NCI-H2227 treated with DMSO at 0.1 percent for 48 hours (cell line): ENCODE data around the gene MAST1.
"Not testable (repeated sequence)": the region's sequence is repeated elsewhere in the genome, so short reads cannot be mapped to it uniquely, and the experiment has no call there.

Experiments
- DNase-seq: peaks from one replicate; lab custom pipeline; 2025; lab: John Stamatoyannopoulos, UW

MAST1 gene

GRCh38 chr19:12838182-12838885 lies at the start of gene MAST1:
TSS of gene MAST1 (plus strand) at chr19:12838515. CDS start at chr19:12838573, 58 bp downstream.
- DNase-seq, result peak; percentile 10

DNA sequence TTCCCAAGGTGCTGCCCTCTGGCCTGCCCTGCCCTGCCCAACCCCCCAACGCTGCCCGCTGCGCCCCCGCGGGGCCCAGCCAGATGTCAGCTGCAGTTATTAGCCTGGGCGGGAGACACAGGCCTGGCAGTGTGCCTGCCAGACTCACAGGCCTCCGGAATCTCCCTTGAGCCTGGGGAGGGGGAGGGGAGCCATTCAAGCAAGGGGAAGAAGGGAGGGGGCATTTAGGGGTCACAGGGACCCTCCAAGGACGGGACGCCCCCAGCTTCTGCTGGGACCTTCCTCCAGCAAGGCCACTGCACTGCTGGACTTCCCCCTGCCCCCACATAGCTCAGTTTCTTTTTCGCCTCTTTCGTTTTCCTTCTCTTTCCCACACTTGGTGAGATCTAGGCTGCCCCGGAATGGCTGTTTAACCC lies 49.6 kb upstream of the MAST1 start:
- DNase-seq, result peak; percentile 25

DNA sequence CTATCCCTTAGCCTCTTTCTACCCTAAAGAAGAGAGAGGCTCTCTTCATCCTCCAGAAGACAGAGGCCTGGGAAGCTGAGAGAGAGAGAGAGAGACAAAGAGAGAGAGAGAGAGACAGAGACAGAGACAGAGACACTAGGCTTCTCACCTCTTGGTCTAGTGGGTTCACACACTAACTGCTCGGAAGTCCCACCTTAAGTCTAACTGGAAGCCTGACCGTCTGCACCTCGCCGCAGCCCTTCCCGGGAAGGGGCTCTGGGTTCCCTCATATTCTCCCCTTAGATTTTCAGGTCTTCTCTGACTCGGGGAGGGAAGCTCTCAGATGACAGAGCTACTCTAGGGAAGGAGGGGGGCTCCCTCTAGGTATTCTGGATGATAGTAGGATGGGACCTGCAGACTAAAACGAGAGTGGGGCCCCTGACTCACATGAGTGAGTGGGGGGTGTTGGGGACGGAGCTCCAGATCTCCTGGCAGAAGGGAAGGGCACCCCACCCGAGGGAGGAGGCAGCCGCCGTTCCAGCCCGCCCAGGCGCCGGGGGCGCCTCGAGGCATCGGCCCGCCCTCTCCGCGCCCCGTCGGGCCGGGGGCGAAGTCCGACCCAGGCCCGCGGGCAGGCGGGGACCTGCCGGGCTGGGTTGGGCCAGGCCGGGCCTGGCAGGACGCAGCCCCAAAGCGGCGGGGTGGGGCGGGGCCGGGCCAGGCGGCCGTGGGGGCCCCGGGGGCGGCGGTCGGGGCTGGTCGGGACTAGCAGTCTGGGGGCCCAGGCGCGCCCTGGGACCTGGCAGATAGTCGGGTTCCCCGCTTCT lies 49.0 kb upstream of the MAST1 start:
- no peak for DNase-seq

GRCh38 chr19:12789904-12790619 lies 48.3 kb upstream of the MAST1 start:
- DNase-seq, result peak; percentile 82

- DNase-seq, result no peak
These were observed 47.5 kb upstream of the MAST1 start for GRCh38 chr19:12790628-12791344.

DNA sequence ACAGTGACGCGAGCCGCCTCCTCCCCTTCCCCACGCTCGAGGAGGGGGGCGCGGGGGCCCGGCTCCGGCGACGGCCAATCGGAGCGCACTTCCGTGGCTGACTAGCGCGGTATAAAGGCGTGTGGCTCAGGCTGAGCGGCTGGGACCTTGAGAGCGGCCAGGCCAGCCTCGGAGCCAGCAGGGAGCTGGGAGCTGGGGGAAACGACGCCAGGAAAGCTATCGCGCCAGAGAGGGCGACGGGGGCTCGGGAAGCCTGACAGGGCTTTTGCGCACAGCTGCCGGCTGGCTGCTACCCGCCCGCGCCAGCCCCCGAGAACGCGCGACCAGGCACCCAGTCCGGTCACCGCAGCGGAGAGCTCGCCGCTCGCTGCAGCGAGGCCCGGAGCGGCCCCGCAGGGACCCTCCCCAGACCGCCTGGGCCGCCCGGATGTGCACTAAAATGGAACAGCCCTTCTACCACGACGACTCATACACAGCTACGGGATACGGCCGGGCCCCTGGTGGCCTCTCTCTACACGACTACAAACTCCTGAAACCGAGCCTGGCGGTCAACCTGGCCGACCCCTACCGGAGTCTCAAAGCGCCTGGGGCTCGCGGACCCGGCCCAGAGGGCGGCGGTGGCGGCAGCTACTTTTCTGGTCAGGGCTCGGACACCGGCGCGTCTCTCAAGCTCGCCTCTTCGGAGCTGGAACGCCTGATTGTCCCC lies 46.8 kb upstream of the MAST1 start, which contains the start of gene JUNB:
Gene JUNB, plus strand, starts transcription at position 142 of the 706 bp plus-strand sequence. Its CDS starts 286 bp downstream, at position 428.
- DNase-seq, result peak; percentile 70

DNA sequence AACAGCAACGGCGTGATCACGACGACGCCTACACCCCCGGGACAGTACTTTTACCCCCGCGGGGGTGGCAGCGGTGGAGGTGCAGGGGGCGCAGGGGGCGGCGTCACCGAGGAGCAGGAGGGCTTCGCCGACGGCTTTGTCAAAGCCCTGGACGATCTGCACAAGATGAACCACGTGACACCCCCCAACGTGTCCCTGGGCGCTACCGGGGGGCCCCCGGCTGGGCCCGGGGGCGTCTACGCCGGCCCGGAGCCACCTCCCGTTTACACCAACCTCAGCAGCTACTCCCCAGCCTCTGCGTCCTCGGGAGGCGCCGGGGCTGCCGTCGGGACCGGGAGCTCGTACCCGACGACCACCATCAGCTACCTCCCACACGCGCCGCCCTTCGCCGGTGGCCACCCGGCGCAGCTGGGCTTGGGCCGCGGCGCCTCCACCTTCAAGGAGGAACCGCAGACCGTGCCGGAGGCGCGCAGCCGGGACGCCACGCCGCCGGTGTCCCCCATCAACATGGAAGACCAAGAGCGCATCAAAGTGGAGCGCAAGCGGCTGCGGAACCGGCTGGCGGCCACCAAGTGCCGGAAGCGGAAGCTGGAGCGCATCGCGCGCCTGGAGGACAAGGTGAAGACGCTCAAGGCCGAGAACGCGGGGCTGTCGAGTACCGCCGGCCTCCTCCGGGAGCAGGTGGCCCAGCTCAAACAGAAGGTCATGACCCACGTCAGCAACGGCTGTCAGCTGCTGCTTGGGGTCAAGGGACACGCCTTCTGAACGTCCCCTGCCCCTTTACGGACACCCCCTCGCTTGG lies 46.1 kb upstream of the MAST1 start:
- no peak for DNase-seq

- DNase-seq, result no peak
These were observed 45.4 kb upstream of the MAST1 start for GRCh38 chr19:12792853-12793289.

DNA sequence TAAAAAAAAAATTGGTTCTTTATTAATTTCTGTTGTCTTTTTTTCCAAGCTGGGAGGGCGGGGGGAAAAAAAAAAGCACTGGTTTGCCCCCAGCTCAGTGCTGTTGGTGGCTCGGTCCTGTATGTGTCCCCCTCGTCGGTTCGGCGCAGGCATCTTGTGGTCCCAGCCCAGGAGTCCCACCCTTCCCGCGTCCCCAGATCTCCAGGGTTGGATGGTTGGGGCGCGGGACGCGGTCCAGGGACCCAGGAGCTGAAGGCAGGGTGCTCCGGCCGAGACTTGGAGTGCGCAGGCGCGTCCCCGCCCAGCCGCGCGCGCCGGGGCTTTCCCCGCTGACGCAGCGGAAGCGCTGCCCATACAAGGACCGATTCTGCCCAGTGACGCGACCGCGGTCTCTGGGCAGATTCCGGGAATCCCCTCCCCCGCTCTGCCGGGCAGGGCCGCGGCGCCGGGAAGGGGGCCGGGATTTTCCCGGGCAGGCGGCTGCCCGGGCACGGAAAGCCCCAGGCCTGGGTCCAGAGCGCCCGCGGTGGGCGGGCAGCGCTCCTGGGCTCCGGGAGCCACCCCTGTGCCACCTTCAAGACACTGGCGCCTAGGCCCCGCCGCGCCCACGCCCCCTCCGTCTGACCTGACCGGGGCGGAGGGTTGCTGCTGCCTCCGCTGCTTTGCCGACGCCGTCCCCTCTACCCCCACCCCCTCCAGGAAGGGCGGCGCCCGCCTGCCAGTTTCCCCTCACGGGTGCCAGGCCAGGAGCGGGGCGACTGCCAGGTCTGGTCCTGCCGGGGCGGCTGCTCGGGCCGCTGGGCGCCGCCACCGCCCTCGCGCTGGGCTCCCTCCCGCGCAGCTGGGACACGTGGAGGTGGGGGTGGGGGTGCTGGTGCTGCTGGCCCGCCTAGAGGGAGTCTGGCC lies 44.8 kb upstream of the MAST1 start:
- peak; percentile 81 for DNase-seq

GRCh38 chr19:12794196-12794941 lies 43.9 kb upstream of the MAST1 start:
- DNase-seq, result no peak

GRCh38 chr19:12794971-12795381 lies 43.3 kb upstream of the MAST1 start:
- no peak for DNase-seq

GRCh38 chr19:12796146-12797071 lies 41.9 kb upstream of the MAST1 start:
- DNase-seq, result peak; percentile 61

- DNase-seq, result no peak
These were observed 41.2 kb upstream of the MAST1 start for GRCh38 chr19:12797141-12797587.

DNA sequence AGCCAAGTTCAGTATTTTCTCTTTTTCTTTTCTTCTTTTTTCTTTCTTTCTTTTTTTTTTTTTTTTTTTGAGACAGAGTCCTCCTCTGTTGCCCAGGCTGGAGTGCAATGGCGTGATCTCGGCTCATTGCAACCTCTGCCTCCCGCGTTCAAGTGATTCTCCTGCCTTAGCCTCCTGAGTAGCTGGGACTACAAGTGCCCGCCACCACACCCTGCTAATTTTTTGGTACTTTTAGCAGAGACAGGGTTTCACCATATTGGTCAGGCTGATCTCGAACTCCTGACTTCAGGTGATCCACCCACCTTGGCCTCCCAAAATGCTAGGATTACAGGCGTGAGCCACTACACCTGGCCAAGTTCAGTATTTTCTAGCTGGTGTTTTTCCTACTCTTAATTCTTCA lies 40.7 kb upstream of the MAST1 start:
- DNase-seq, result not testable (repeated sequence)

DNA sequence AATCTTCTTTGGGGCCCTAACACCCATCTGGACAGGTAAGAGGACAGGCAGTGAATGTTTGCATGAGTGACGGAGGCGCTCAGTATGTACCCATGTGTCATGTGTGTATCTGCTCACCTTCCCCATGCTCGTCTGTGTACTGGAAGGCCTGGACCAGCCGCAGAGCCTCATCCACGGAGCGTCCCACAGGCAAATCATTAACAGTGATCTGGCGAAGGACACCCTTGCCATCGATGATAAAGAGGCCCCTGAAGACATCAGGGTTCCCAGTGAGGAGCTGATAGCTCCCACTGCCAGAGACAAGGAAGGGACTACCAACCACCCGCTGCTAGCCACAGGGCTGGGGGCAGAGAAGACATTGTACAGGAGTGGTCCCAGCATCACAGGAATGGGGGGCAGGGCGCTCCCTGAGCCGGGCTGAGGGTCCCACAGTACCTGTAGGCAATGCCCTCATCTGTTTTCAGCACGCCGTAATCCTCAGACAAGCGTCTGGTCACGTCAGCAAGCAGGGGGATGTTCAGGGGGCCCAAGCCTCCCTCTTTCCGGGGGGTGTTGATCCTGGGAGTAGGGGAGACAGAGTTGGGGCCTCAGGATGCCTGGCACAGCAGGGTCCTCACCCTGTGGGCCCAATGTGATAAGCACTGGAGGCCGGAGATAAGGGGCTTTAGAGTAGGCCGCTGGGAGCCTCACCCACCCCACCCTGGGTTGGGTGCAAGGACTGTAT lies 38.4 kb upstream of the MAST1 start:
- DNase-seq, result no peak

DNA sequence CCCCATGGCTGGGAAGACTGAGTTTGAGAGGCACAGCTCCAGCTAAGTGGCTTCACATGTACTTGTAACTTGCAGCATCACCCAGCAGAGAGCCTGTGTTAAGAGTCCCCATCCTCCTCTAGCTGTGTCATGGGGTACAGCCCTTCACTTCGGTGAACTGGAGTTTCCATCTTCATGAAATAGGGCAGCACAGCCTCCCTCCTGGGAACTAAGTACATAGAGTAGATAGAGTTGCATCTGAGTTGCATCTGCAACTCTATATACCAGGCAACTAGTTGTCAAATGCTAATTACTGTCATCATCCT lies 37.9 kb upstream of the MAST1 start:
- DNase-seq, result no peak
